ENCODE measurements around the gene SLC2A4RG. TPM values are rescaled to one million over a fixed set of nuclear protein-coding genes. Genes with fewer than 3 reads are reported as not detected.

Gene SLC2A4RG
- total RNA-seq, 4 donors from 2014 or later, result 26.0 to 55.9 (median 39.3) TPM

DNA sequence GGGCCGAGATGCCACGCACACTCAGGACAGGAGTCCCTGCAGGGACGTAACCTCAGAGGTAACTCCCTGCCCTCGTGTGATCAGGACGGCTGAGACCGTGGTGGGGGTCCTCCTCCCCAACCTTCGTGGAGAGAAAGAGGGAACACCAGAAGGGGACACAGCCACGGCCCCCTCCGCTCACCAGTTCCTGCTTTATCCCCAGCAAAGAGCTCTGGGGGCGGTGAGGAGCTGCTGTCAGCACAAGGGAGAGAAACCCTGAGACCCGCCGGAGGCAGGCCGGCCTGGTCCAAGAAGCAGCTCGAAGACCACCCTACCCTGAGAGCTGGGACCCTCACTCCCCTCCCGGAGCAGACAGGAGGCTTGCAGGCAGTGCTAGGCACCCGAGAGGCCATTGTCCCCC is 44.4 kb downstream of the SLC2A4RG start:
- Histone ChIP-seq H3K9me3 (no peaks in the 10 kb centered on the region), H3K27ac (no peak overlapping the region), H3K27me3 (no peaks in the 10 kb centered on the region), H3K4me3 (replicated peaks in 1 of 3) (no peak overlapping the region), H3K36me3 (peaks cover 2 to 6% of the 10 kb centered on the region in 2 donors), H3K4me1 (no peaks in the 10 kb centered on the region)
- TF ChIP-seq POLR2A (IDR thresholded peaks at IDR 0.05), result no peak
- TF ChIP-seq CTCF (IDR thresholded peaks at IDR 0.05), result no peak
- 83 to 85% methylated on average over 12 to 14 of the region's 16 CpGs for WGBS, 2 donors
- no peak for DNase-seq
- intact Hi-C loops (cut with DNase I), result loop anchor here (10.0 kb wide), 1 partner anchor 249 kb away; the partner anchor contains the start of gene PTK6

DNA sequence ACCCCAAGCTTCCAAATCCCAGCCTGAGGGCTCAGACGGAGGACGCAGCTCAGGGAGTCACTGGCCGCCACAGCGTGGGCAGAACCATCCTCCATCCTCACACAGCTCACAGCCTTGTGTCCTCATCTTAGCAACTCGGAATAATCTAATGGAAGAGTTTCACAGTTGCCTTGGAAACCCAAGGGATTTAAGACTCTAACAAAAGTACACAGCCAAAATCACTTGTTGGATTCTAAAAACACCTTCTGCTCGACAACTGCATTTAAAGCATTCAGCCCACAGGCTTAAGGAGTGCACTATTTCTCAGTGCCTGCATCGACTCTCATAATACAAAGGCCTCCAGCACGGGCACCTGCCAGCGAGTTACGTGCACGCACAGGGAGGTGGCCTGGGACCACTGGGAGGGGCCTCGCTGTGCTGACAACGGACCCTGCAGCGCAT is 46.1 kb downstream of the SLC2A4RG start:
- peaks cover 17 to 20% of the 10 kb centered on the region in 2 donors for H3K36me3 ChIP-seq
- H3K9me3 ChIP-seq, result no peaks in the 10 kb centered on the region
- intact Hi-C loops (cut with DNase I), result loop anchor here (2.0 to 10.0 kb wide), 2 partner anchors 79 to 251 kb away; partner anchors contain the start of genes PTK6 and TPD52L2
- 63 to 68% methylated on average over 13 to 14 of the region's 14 CpGs for WGBS, 2 donors
- no peak for DNase-seq
- no peak for TF ChIP-seq CTCF (IDR thresholded peaks at IDR 0.05)
- no peak overlapping the region for H3K4me3 ChIP-seq (replicated peaks in 1 of 3)
- no peaks in the 10 kb centered on the region for H3K4me1 ChIP-seq
- no peaks in the 10 kb centered on the region for H3K27me3 ChIP-seq
- H3K27ac ChIP-seq, result no peak overlapping the region

GRCh38 chr20:63787302-63787701 is 47.7 kb downstream of the SLC2A4RG start:
- no peak for DNase-seq
- intact Hi-C loops (cut with DNase I), result loop anchor here (2.0 to 10.0 kb wide), 2 partner anchors 77 to 253 kb away; partner anchors contain the start of genes PTK6 and TPD52L2
- H3K36me3 ChIP-seq, result peaks cover 17 to 20% of the 10 kb centered on the region in 2 donors
- no peaks in the 10 kb centered on the region for H3K27me3 ChIP-seq
- TF ChIP-seq CTCF (IDR thresholded peaks at IDR 0.05), result no peak
- no peak overlapping the region for H3K4me3 ChIP-seq (replicated peaks in 1 of 3)
- WGBS, 2 donors, result 92 to 96% methylated on average over 11 of the region's 11 CpGs
- no peak overlapping the region for H3K27ac ChIP-seq
- H3K9me3 ChIP-seq, result no peaks in the 10 kb centered on the region
- H3K4me1 ChIP-seq, result no peaks in the 10 kb centered on the region

GRCh38 chr20:63787749-63788148 is 48.2 kb downstream of the SLC2A4RG start:
- intact Hi-C loops (cut with DNase I), result loop anchor here (2.0 to 10.0 kb wide), 2 partner anchors 77 to 253 kb away; partner anchors contain the start of genes PTK6 and TPD52L2
- Histone ChIP-seq H3K4me1 (no peaks in the 10 kb centered on the region), H3K27me3 (no peaks in the 10 kb centered on the region), H3K9me3 (no peaks in the 10 kb centered on the region), H3K4me3 (replicated peaks in 1 of 3) (no peak overlapping the region), H3K36me3 (peaks cover 17 to 20% of the 10 kb centered on the region in 2 donors), H3K27ac (no peak overlapping the region)
- WGBS, 2 donors, result 86 to 89% methylated on average over 16 of the region's 16 CpGs
- no peak for DNase-seq
- TF ChIP-seq CTCF (IDR thresholded peaks at IDR 0.05), result no peak
- TF ChIP-seq POLR2A (IDR thresholded peaks at IDR 0.05), result no peak

GRCh38 chr20:63789836-63790571 is 50.4 kb downstream of the SLC2A4RG start:
- no peaks in the 10 kb centered on the region for H3K4me1 ChIP-seq
- no peaks in the 10 kb centered on the region for H3K9me3 ChIP-seq
- intact Hi-C loops (cut with DNase I), result loop anchor here (10.0 kb wide), 1 partner anchor 255 kb away; the partner anchor contains the start of gene PTK6
- no peak for TF ChIP-seq POLR2A (IDR thresholded peaks at IDR 0.05)
- no peak for TF ChIP-seq CTCF (IDR thresholded peaks at IDR 0.05)
- no peak overlapping the region for H3K27ac ChIP-seq
- WGBS, 2 donors, result 90 to 95% methylated on average over 32 to 53 of the region's 57 CpGs
- no peak for DNase-seq
- no peaks in the 10 kb centered on the region for H3K27me3 ChIP-seq
- H3K36me3 ChIP-seq, result peaks cover 17 to 20% of the 10 kb centered on the region in 2 donors
- no peak overlapping the region for H3K4me3 ChIP-seq (replicated peaks in 1 of 3)
